ENCODE data around the gene TFDP2. TPM values are rescaled to one million over a fixed set of nuclear protein-coding genes. Genes with fewer than 3 reads are reported as not detected.

Gene TFDP2
- total RNA-seq, 1 experiment from 2014 or later, result 76.0 TPM

GRCh38 chr3:142026333-142026732 lies 123.0 kb downstream of the TFDP2 start:
- no peak overlapping the region for H4K91ac ChIP-seq (ENCODE audit: insufficient read length, low read depth, low read length)
- no peak for DNase-seq
- H3K9me3 ChIP-seq (ENCODE audit: control insufficient read depth, low read depth, low read length), result no peaks in the 10 kb centered on the region
- Mint-ChIP-seq H3K27ac (peak overlapping the region; percentile 30 to 70 (median 36); a peak in 3 of 7 replicates), H3K27me3 (ENCODE audit: low read depth) (no peaks in the 10 kb centered on the region), H3K4me1 (peaks cover 26 to 38% of the 10 kb centered on the region in 2 experiments), H3K4me3 (peak overlapping the region; percentile 48 to 73), H3K36me3 (ENCODE audit: insufficient read depth in 1 of 3, low read depth in 3 of 3) (peaks cover 8 to 26% (median 13%) of the 10 kb centered on the region in 3 experiments; a peak in 6 of 7 replicates), H3K9me3 (no peaks in the 10 kb centered on the region)
- H2BK120ac ChIP-seq (ENCODE audit: low read depth, low read length, poor library complexity, severe bottlenecking), result no peak overlapping the region
- WGBS (ENCODE audit: extremely low coverage, insufficient read length, low lambda C conversion rate), result no CpG with 5 or more reads among the region's 2 CpGs
- H4K5ac ChIP-seq (ENCODE audit: insufficient read length, low read depth, low read length), result no peak overlapping the region
- H3K4me2 ChIP-seq (ENCODE audit: insufficient read depth, insufficient read length, low read length), result peak overlapping the region; percentile 25
- no peaks in the 10 kb centered on the region; the same call in 1 of the 2 replicates for H3K79me2 ChIP-seq (ENCODE audit: insufficient read depth, low read length)
- H3K27me3 ChIP-seq (ENCODE audit: insufficient read depth, low read length), result no peaks in the 10 kb centered on the region
- no peak overlapping the region for H3K56ac ChIP-seq (ENCODE audit: insufficient read length, low read depth, low read length)
- H2BK5ac ChIP-seq (ENCODE audit: insufficient read length, low read length), result no peak overlapping the region
- no peaks in the 10 kb centered on the region for H3K4me1 ChIP-seq (ENCODE audit: insufficient read depth, low read length)
- H3T11ph ChIP-seq (ENCODE audit: low read length), result no peak overlapping the region
- H3K79me1 ChIP-seq (ENCODE audit: insufficient read depth, low read depth, low read length, poor library complexity, severe bottlenecking), result no peaks in the 10 kb centered on the region
- no peaks in the 10 kb centered on the region for H3K23me2 ChIP-seq (ENCODE audit: insufficient read length, low read depth, low read length, poor library complexity, severe bottlenecking)
- H3K9ac ChIP-seq (ENCODE audit: extremely low read depth, insufficient read length, low read length), result no peak overlapping the region
- H2BK15ac ChIP-seq (ENCODE audit: low read depth, low read length), result no peak overlapping the region
- no peak overlapping the region for H3K4ac ChIP-seq (ENCODE audit: low read depth, low read length)
- TF ChIP-seq CTCF (conservative IDR thresholded peaks at IDR 0.05), result no peak
- H2AK5ac ChIP-seq (ENCODE audit: insufficient read length, low read length), result no peak overlapping the region
- H4K20me1 ChIP-seq (ENCODE audit: control insufficient read depth, insufficient read depth, insufficient read length), result no peaks in the 10 kb centered on the region
- H2AFZ ChIP-seq (ENCODE audit: low read length), result no peak overlapping the region
- no peak overlapping the region for H2BK20ac ChIP-seq (ENCODE audit: low read depth, low read length, poor library complexity, severe bottlenecking)
- H3K14ac ChIP-seq (ENCODE audit: insufficient read depth, low read length), result no peak overlapping the region
- H3K18ac ChIP-seq (ENCODE audit: insufficient read length, low read depth, low read length), result no peak overlapping the region
- no peak overlapping the region for H3K27ac ChIP-seq (ENCODE audit: insufficient read length, low read depth, low read length)
- no peak overlapping the region for H3K23ac ChIP-seq (ENCODE audit: insufficient read length, low read depth, low read length)
- H2BK12ac ChIP-seq (ENCODE audit: insufficient read length, low read depth, low read length), result no peak overlapping the region
- H4K8ac ChIP-seq (replicated peaks; ENCODE audit: insufficient read length, low read depth, low read length), result no peak overlapping the region
